ENCODE results near the gene CFAP61.

Gene CFAP61

GRCh38 chr20:20297752-20298151 lies 245.4 kb downstream of the CFAP61 start:
- ChIA-PET POLR2A (no interaction called here), CTCF (no interaction called here)
- Histone ChIP-seq H3K4me1 (ENCODE audit: control insufficient read depth, insufficient read depth, low read length) (no peaks in the 10 kb centered on the region), H3K4me3 (ENCODE audit: low read depth, low read length) (no peak overlapping the region), H3K36me3 (ENCODE audit: control insufficient read depth in 2 of 2, insufficient read depth in 1 of 2, low read length in 2 of 2) (no peaks in the 10 kb centered on the region), H3K9me3 (ENCODE audit: control insufficient read depth, insufficient read depth, low read depth, low read length) (no peaks in the 10 kb centered on the region), H3K27ac (ENCODE audit: extremely low read depth, low read depth, low read length) (no peak overlapping the region)
- TF ChIP-seq ZBTB8A (tag by site-specific recombination; IDR thresholded peaks at IDR 0.05) = no peak
- TF ChIP-seq ZNF146 (tag by site-specific recombination; IDR thresholded peaks at IDR 0.05) = no peak
- TF ChIP-seq, protein P1, sequence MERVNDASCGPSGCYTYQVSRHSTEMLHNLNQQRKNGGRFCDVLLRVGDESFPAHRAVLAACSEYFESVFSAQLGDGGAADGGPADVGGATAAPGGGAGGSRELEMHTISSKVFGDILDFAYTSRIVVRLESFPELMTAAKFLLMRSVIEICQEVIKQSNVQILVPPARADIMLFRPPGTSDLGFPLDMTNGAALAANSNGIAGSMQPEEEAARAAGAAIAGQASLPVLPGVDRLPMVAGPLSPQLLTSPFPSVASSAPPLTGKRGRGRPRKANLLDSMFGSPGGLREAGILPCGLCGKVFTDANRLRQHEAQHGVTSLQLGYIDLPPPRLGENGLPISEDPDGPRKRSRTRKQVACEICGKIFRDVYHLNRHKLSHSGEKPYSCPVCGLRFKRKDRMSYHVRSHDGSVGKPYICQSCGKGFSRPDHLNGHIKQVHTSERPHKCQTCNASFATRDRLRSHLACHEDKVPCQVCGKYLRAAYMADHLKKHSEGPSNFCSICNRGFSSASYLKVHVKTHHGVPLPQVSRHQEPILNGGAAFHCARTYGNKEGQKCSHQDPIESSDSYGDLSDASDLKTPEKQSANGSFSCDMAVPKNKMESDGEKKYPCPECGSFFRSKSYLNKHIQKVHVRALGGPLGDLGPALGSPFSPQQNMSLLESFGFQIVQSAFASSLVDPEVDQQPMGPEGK (tag by site-specific recombination; IDR thresholded peaks at IDR 0.05) = no peak
- TF ChIP-seq, protein P2, sequence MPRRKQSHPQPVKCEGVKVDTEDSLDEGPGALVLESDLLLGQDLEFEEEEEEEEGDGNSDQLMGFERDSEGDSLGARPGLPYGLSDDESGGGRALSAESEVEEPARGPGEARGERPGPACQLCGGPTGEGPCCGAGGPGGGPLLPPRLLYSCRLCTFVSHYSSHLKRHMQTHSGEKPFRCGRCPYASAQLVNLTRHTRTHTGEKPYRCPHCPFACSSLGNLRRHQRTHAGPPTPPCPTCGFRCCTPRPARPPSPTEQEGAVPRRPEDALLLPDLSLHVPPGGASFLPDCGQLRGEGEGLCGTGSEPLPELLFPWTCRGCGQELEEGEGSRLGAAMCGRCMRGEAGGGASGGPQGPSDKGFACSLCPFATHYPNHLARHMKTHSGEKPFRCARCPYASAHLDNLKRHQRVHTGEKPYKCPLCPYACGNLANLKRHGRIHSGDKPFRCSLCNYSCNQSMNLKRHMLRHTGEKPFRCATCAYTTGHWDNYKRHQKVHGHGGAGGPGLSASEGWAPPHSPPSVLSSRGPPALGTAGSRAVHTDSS (tag by site-specific recombination; IDR thresholded peaks at IDR 0.05) = no peak
- TF ChIP-seq ZNF624 (tag by site-specific recombination; IDR thresholded peaks at IDR 0.05) = no peak

- Histone ChIP-seq H3K9me3 (ENCODE audit: control insufficient read depth, insufficient read depth, low read depth, low read length) (no peaks in the 10 kb centered on the region), H3K4me1 (ENCODE audit: control insufficient read depth, insufficient read depth, low read length) (no peaks in the 10 kb centered on the region), H3K27ac (ENCODE audit: extremely low read depth, low read depth, low read length) (no peak overlapping the region), H3K4me3 (ENCODE audit: low read depth, low read length) (no peak overlapping the region), H3K36me3 (ENCODE audit: control insufficient read depth in 2 of 2, insufficient read depth in 1 of 2, low read length in 2 of 2) (no peaks in the 10 kb centered on the region)
- no peak for TF ChIP-seq GLIS1 (tag by site-specific recombination; IDR thresholded peaks at IDR 0.05)
- TF ChIP-seq ZNF660 (tag by site-specific recombination; IDR thresholded peaks at IDR 0.05) = no peak
- no peak for TF ChIP-seq ZBTB11 (tag by site-specific recombination; conservative IDR thresholded peaks at IDR 0.05; ENCODE audit: low read depth)
- TF ChIP-seq ZNF24 (tag by site-specific recombination; IDR thresholded peaks at IDR 0.05) = no peak
- no peak for TF ChIP-seq ZNF223 (tag by site-specific recombination; IDR thresholded peaks at IDR 0.05)
- CTCF ChIA-PET = no interaction called here
- POLR2A ChIA-PET = no interaction called here
Observed at GRCh38 chr20:20299904-20300303, 247.6 kb downstream of the CFAP61 start.

DNA sequence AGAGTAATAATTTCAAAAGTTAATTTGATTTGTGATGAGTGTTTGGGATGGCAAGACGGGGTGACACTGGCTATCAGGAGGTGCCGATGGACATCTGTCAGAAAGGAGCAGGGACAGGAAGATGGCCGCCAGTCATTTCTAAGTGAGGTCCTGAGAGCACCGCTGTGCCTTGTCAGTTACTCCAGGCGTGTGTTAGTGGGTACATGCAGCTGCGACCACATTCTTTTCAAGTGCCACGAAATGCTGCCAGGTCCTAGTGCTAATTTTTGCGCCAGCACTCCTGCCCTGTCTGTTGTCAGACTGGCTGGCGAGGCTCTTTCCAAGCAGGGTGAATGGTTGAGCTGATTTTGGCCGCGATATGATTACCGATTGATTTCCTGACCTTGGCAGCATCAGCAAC lies 251.0 kb downstream of the CFAP61 start:
- POLR2A ChIA-PET = no interaction called here
- Histone ChIP-seq H3K27ac (ENCODE audit: extremely low read depth, low read depth, low read length) (no peak overlapping the region), H3K36me3 (ENCODE audit: control insufficient read depth in 2 of 2, insufficient read depth in 1 of 2, low read length in 2 of 2) (no peaks in the 10 kb centered on the region), H3K4me1 (ENCODE audit: control insufficient read depth, insufficient read depth, low read length) (no peaks in the 10 kb centered on the region), H3K4me3 (ENCODE audit: low read depth, low read length) (no peak overlapping the region), H3K9me3 (ENCODE audit: control insufficient read depth, insufficient read depth, low read depth, low read length) (no peaks in the 10 kb centered on the region)
- CTCF ChIA-PET = interaction anchor here (0.5 kb wide), 1 partner anchor 15 kb away, joined by 4 read pairs; no protein-coding TSS in a partner anchor
- TF ChIP-seq ZNF416 (tag by site-specific recombination; IDR thresholded peaks at IDR 0.05) = no peak
- TF ChIP-seq ZNF239 (tag by site-specific recombination; IDR thresholded peaks at IDR 0.05) = no peak
- TF ChIP-seq ZSCAN30 (tag by site-specific recombination; IDR thresholded peaks at IDR 0.05) = no peak
- TF ChIP-seq ZNF423 (tag by site-specific recombination; IDR thresholded peaks at IDR 0.05) = no peak
- no peak for TF ChIP-seq ZNF449 (tag by site-specific recombination; IDR thresholded peaks at IDR 0.05)
- TF ChIP-seq ZNF184 (tag by site-specific recombination; IDR thresholded peaks at IDR 0.05) = no peak
- no peak for TF ChIP-seq ZNF10 (tag by site-specific recombination; IDR thresholded peaks at IDR 0.05)
- no peak for TF ChIP-seq SCRT2 (tag by site-specific recombination; IDR thresholded peaks at IDR 0.05)
- no peak for TF ChIP-seq MEIS1 (CRISPR knock-in tag; IDR thresholded peaks at IDR 0.05; ENCODE audit: borderline replicate concordance)
- TF ChIP-seq ZNF514 (tag by site-specific recombination; IDR thresholded peaks at IDR 0.05) = no peak
- no peak for TF ChIP-seq OSR2 (tag by site-specific recombination; IDR thresholded peaks at IDR 0.05)
- no peak for TF ChIP-seq ZNF175 (tag by site-specific recombination; IDR thresholded peaks at IDR 0.05)
- no peak for TF ChIP-seq ZNF843 (tag by site-specific recombination; IDR thresholded peaks at IDR 0.05)
- no peak for TF ChIP-seq ZNF621 (tag by site-specific recombination; IDR thresholded peaks at IDR 0.05)
- TF ChIP-seq ZNF548 (tag by site-specific recombination; IDR thresholded peaks at IDR 0.05) = no peak
- no peak for TF ChIP-seq ZNF23 (tag by site-specific recombination; IDR thresholded peaks at IDR 0.05; ENCODE audit: borderline replicate concordance)
- TF ChIP-seq TCF7L2 (IDR thresholded peaks at IDR 0.05; ENCODE audit: borderline replicate concordance, low read depth, low read length) = no peak
